H4 (cell line): Measurements from ENCODE around the gene ZNF200. TPM values are rescaled to one million over a fixed set of nuclear protein-coding genes. Genes with fewer than 3 reads are reported as not detected.
"Not testable (repeated sequence)": the region's sequence is repeated elsewhere in the genome, so short reads cannot be mapped to it uniquely, and the experiment has no call there.

ENCODE experiments used
- DNase-seq: peaks from one replicate; pipeline ENCODE4 v3.0.0-alpha.2; 2015; ENCODE audit warnings: low spot score
- total RNA-seq: library from RNA; depleted of rRNA; stranded (reverse); fragments of >200 nt; shearing (Covaris generic); gene quantifications from 2 replicates; pipeline ENCODE4 v1.2.3, GENCODE V29; 2014

ZNF200 gene
- total RNA-seq, 1 experiment from 2014 or later, result 11.5 TPM

GRCh38 chr16:3202903-3203539 is 31.9 kb downstream of the ZNF200 start:
- DNase-seq, result no peak

GRCh38 chr16:3198334-3199072 is 36.5 kb downstream of the ZNF200 start:
- no peak for DNase-seq

GRCh38 chr16:3197694-3198333 is 37.1 kb downstream of the ZNF200 start:
- not testable (repeated sequence) for DNase-seq

GRCh38 chr16:3195975-3196374 is 39.0 kb downstream of the ZNF200 start:
- no peak for DNase-seq

- no peak for DNase-seq
Observed at GRCh38 chr16:3194792-3195191, 40.2 kb downstream of the ZNF200 start.

- no peak for DNase-seq
Observed at GRCh38 chr16:3193221-3194212, 41.4 kb downstream of the ZNF200 start.

- no peak for DNase-seq
Observed at GRCh38 chr16:3192476-3193019, 42.4 kb downstream of the ZNF200 start.

- DNase-seq, result no peak
Observed at GRCh38 chr16:3190949-3191353, 44.0 kb downstream of the ZNF200 start.

GRCh38 chr16:3189869-3190268 is 45.1 kb downstream of the ZNF200 start:
- DNase-seq, result no peak

GRCh38 chr16:3188925-3189825 is 45.8 kb downstream of the ZNF200 start:
- no peak for DNase-seq

GRCh38 chr16:3188675-3188924 is 46.4 kb downstream of the ZNF200 start:
- DNase-seq, result no peak

- peak; percentile 72 for DNase-seq
Observed at GRCh38 chr16:3187798-3188674, 46.9 kb downstream of the ZNF200 start, which contains the start of gene OR1F1. Gene OR1F1, plus strand, starts transcription at chr16:3188204.

GRCh38 chr16:3186946-3187690 is 47.8 kb downstream of the ZNF200 start:
- DNase-seq, result no peak

GRCh38 chr16:3183445-3184139 is 51.4 kb downstream of the ZNF200 start:
- DNase-seq, result no peak

- DNase-seq, result peak; percentile 64
Observed at GRCh38 chr16:3182608-3183444, 52.1 kb downstream of the ZNF200 start.

- not testable (repeated sequence) for DNase-seq
Observed at GRCh38 chr16:3182293-3182607, 52.7 kb downstream of the ZNF200 start.

- no peak for DNase-seq
Observed at GRCh38 chr16:3180445-3180878, 54.5 kb downstream of the ZNF200 start.
